ENCODE data around the gene PDE7B. TPM values are rescaled to one million over a fixed set of nuclear protein-coding genes. Genes with fewer than 3 reads are reported as not detected.

The PDE7B gene
- total RNA-seq, 1 donor from 2014 or later, result 5.1 TPM

DNA sequence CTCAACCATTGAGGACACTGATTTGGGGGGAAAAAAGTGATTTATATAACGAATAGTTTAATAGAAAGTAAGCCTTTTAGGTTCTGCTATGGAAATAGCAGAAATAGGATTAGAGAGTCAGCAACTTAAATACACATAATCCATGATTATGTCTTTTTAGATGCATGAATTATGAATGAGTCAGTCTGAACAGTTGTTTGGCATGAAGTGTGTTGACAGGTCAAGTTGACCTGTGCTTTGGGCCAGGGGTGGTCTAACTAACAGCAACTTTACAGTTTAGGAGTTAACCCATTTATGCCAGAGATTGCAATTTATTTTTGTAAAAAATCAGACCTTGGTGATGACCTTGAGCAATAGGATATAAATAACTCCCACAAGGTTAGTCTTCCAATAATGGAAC, 207.4 kb downstream of the PDE7B start:
- no peak for TF ChIP-seq CTCF (conservative IDR thresholded peaks at IDR 0.05)
- Mint-ChIP-seq H3K27ac (no peak overlapping the region), H3K9me3 (no peaks in the 10 kb centered on the region)

DNA sequence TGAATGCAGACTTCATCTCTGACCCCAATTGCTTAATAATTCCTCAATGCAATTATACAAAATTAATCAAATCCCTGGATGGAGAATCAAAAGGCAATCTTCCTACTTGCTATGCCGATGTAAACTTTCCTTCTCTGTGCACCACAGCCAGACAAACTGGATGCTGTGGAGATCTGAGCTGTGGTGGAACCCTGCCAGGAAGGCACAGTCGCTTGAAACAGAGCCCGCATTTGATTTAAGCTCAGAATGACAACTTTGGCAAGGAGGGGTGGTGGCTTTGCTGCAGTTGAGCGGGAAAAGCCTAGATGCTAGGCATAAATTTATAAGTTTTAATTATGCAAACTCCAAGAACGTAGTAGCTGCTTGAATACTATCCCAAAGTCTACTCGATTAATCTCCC, 207.8 kb downstream of the PDE7B start:
- Mint-ChIP-seq H3K4me3 (no peak overlapping the region), H3K27ac (no peak overlapping the region), H3K9me3 (no peaks in the 10 kb centered on the region), H3K4me1 (ENCODE audit: unreplicated experiment) (no peaks in the 10 kb centered on the region), H3K27me3 (no peaks in the 10 kb centered on the region), H3K36me3 (no peaks in the 10 kb centered on the region)
- DNase-seq (ENCODE audit: extremely low spot score, unreplicated experiment), result no peak
- TF ChIP-seq CTCF (conservative IDR thresholded peaks at IDR 0.05), result no peak

More for the DNA sequence above, 207.4 kb downstream of the PDE7B start:
- DNase-seq (ENCODE audit: extremely low spot score, unreplicated experiment), result no peak
- Mint-ChIP-seq H3K4me3 (no peak overlapping the region), H3K27me3 (no peaks in the 10 kb centered on the region), H3K4me1 (ENCODE audit: unreplicated experiment) (no peaks in the 10 kb centered on the region), H3K36me3 (no peaks in the 10 kb centered on the region)

DNA sequence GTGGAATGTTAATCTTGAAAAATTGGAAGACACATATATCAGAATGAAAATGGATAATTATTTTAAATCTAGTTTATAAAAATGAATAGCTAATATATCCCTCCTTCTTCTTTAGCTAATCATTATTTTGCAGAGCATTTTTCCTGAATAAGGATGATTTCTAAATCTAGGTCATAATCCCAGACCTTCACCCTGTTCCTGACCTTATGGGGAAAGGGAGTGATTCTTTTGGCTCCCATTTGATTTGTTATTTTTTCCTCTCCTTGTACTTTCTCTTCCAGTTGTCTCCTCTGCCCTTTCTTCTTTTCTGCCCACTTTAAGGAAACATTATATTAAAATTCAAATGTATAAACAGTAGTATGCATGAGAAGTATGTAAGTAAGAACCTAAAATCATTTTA, 208.6 kb downstream of the PDE7B start:
- H3K27ac Mint-ChIP-seq, result no peak overlapping the region
- H3K27me3 Mint-ChIP-seq, result no peaks in the 10 kb centered on the region
- no peak for TF ChIP-seq CTCF (conservative IDR thresholded peaks at IDR 0.05)
- H3K4me1 Mint-ChIP-seq (ENCODE audit: unreplicated experiment), result no peaks in the 10 kb centered on the region
- H3K4me3 Mint-ChIP-seq, result no peak overlapping the region
- no peak for DNase-seq (ENCODE audit: extremely low spot score, unreplicated experiment)
- no peaks in the 10 kb centered on the region for H3K9me3 Mint-ChIP-seq
- no peaks in the 10 kb centered on the region for H3K36me3 Mint-ChIP-seq

DNA sequence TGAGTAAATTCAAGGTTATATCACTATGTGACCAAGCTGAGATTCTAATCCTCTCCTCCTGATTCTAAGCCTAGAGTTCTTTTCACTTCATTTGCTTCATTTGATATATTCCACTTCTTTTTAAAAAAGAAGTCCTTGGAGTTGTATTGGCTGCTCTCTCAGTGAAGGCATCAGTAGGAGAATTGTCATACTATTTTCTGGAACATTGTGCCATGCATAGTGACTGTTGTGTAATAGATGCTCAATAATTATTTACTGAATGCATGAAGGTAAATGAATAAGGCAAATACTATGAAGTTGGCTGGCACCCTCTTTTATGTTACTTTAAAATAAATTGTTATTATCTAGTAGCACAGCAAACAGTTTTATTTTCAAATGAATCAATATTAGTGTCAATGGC, 209.3 kb downstream of the PDE7B start:
- no peak for TF ChIP-seq CTCF (conservative IDR thresholded peaks at IDR 0.05)
- H3K36me3 Mint-ChIP-seq, result no peaks in the 10 kb centered on the region
- no peak overlapping the region for H3K27ac Mint-ChIP-seq
- no peak for DNase-seq (ENCODE audit: extremely low spot score, unreplicated experiment)
- no peak overlapping the region for H3K4me3 Mint-ChIP-seq
- no peaks in the 10 kb centered on the region for H3K27me3 Mint-ChIP-seq
- no peaks in the 10 kb centered on the region for H3K4me1 Mint-ChIP-seq (ENCODE audit: unreplicated experiment)
- H3K9me3 Mint-ChIP-seq, result no peaks in the 10 kb centered on the region

GRCh38 chr6:136061701-136062100, 210.2 kb downstream of the PDE7B start:
- no peak for TF ChIP-seq CTCF (conservative IDR thresholded peaks at IDR 0.05)
- Mint-ChIP-seq H3K27ac (no peak overlapping the region), H3K4me1 (ENCODE audit: unreplicated experiment) (no peaks in the 10 kb centered on the region), H3K9me3 (no peaks in the 10 kb centered on the region), H3K36me3 (no peaks in the 10 kb centered on the region), H3K27me3 (no peaks in the 10 kb centered on the region), H3K4me3 (no peak overlapping the region)
- DNase-seq (ENCODE audit: extremely low spot score, unreplicated experiment), result no peak

DNA sequence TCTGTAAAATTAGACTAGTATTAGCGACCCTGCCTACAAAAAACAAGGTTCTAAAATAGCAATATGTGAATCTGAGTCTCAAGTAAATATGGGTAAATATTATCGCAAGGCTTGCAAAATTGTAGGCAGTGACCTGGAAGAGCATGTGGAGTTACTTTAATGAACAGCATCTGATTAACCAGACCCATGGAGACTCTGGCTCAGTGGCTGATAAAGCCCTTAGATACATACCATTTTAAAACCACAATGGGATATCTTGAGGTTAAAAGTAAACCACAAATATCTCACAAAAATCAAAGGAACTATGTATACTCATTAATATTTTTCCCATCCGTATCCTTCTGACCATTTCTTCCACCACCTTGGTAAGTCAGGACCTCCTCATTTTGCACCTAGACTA, 211.6 kb downstream of the PDE7B start:
- H3K4me1 Mint-ChIP-seq (ENCODE audit: unreplicated experiment), result peaks cover 7% of the 10 kb centered on the region
- H3K9me3 Mint-ChIP-seq, result peaks cover 3% of the 10 kb centered on the region
- no peaks in the 10 kb centered on the region for H3K27me3 Mint-ChIP-seq
- H3K36me3 Mint-ChIP-seq, result peaks cover 3% of the 10 kb centered on the region
- DNase-seq (ENCODE audit: extremely low spot score, unreplicated experiment), result no peak
- TF ChIP-seq CTCF (conservative IDR thresholded peaks at IDR 0.05), result no peak
- H3K4me3 Mint-ChIP-seq, result no peak overlapping the region
- H3K27ac Mint-ChIP-seq, result no peak overlapping the region
